HCT116 (cell line): ENCODE measurements around the gene RGPD8. TPM values are rescaled to one million over a fixed set of nuclear protein-coding genes. Genes with fewer than 3 reads are reported as not detected.

Source experiments
- ATAC-seq: fragments of 200-7000 bp; cut with Tn5 transposase; 2 replicates; pipeline ENCODE4 v1.9.1; 2020; ENCODE audit warnings: mild to moderate bottlenecking, moderate library complexity
- BruUV-seq: library from RNA; stranded (reverse); fragments of 400-500 nt; replicated peaks from 2 replicates; lab custom pipeline; 2021; lab: Mats Ljungman, UMichigan
- CTCF ChIA-PET: fragments of 300-600 bp; sonication (Branson Sonifier 250); formaldehyde crosslinking; loops from one replicate; lab custom pipeline; 2021; ENCODE audit warnings: antibody characterized with exemption; lab: Charles Lee
- POLR2A ChIA-PET: fragments of 300-600, 350-600 bp; sonication (Branson Sonifier 250); formaldehyde crosslinking; loops from one replicate; lab custom pipeline; 2021; ENCODE audit warnings: antibody characterized with exemption; lab: Charles Lee
- RAD21 ChIA-PET, 2 experiments: fragments of 300-600 bp; sonication (Branson Sonifier 250); formaldehyde crosslinking; loops; one replicate each; lab custom pipeline; 2023; ENCODE audit warnings: low total read pairs in 2 of 2; ENCODE audit not compliant: uncharacterized antibody in 2 of 2, unreplicated experiment in 2 of 2, low non-redundant PET in 1 of 2; lab: Charles Lee
- DNase-seq: peaks from one replicate; pipeline ENCODE4 v3.0.0-alpha.2; 2010; ENCODE audit warnings: low read depth, low spot score
- H2AFZ ChIP-seq: fragments of 200-600 bp; shearing (Covaris generic), sonication (generic); 2 replicates; pipeline ENCODE4 v1.6.1; 2017; ENCODE audit warnings: low read depth, mixed run types, mixed read lengths, antibody characterized with exemption, low read length; ENCODE audit not compliant: poor library complexity, severe bottlenecking
- H3K27ac ChIP-seq: 2 replicates; pipeline ENCODE4 v1.5.1; 2012; ENCODE audit warnings: low read depth, low read length
- H3K27me3 ChIP-seq: fragments of 200-600 bp; sonication (generic); 2 replicates; pipeline ENCODE4 v1.6.1; 2016; ENCODE audit warnings: mixed run types, low read length, mixed read lengths; ENCODE audit not compliant: insufficient read depth
- H3K36me3 ChIP-seq, 2 experiments: fragments of 200-500 bp in 1 of 2; fragments of 200-600 bp in 1 of 2; sonication (Bioruptor generic) in 1 of 2; sonication (generic) in 1 of 2; 2 replicates each; pipeline versions ENCODE4 v1.5.1 to v1.6.1; 2014 to 2016; ENCODE audit warnings: low read length in 2 of 2, inconsistent platforms in 1 of 2, mixed read lengths in 1 of 2, mixed run types in 1 of 2; ENCODE audit not compliant: insufficient read depth in 2 of 2, control insufficient read depth in 1 of 2
- H3K4me1 ChIP-seq, 2 experiments: fragments of 200-600 bp in 1 of 2; sonication (generic) in 1 of 2; 2 replicates each; pipeline versions ENCODE4 v1.5.1 to v1.6.1; 2012 to 2017; ENCODE audit warnings: low read length in 2 of 2, inconsistent platforms in 1 of 2, mild to moderate bottlenecking in 1 of 2, mixed read lengths in 1 of 2, mixed run types in 1 of 2, moderate library complexity in 1 of 2; ENCODE audit not compliant: insufficient read depth in 2 of 2, control insufficient read depth in 1 of 2
- H3K4me2 ChIP-seq: fragments of 200-600 bp; sonication (generic); 2 replicates; pipeline ENCODE4 v1.6.1; 2017; ENCODE audit warnings: mixed run types, low read length, mixed read lengths
- H3K4me3 ChIP-seq, 2 experiments: fragments of 200-600 bp in 1 of 2; sonication (generic) in 1 of 2; replicated peaks in 1 of 2; 2 replicates each; pipeline ENCODE4 v1.5.1; 2011 to 2016; ENCODE audit warnings: low read length in 2 of 2, control low read depth in 1 of 2, low read depth in 1 of 2, mild to moderate bottlenecking in 1 of 2, mixed read lengths in 1 of 2, mixed run types in 1 of 2
- H3K79me2 ChIP-seq: fragments of 200-600 bp; sonication (generic); 2 replicates; pipeline ENCODE4 v1.6.1; 2017; ENCODE audit warnings: mild to moderate bottlenecking, mixed run types, low read length, moderate library complexity, mixed read lengths; ENCODE audit not compliant: insufficient read depth
- H3K9ac ChIP-seq: fragments of 200-600 bp; sonication (generic); 2 replicates; pipeline ENCODE4 v1.6.1; 2016; ENCODE audit warnings: low read length, mixed read lengths
- H3K9me2 ChIP-seq: fragments of 200-600 bp; sonication (generic), shearing (Covaris generic); 2 replicates; pipeline ENCODE4 v1.6.1; 2017; ENCODE audit warnings: mixed run types, mild to moderate bottlenecking, moderate library complexity; ENCODE audit not compliant: insufficient read depth
- H3K9me3 ChIP-seq, 2 experiments: fragments of 200-500 bp in 1 of 2; fragments of 200-600 bp in 1 of 2; sonication (Bioruptor generic) in 1 of 2; sonication (generic) in 1 of 2; 2 replicates each; pipeline ENCODE4 v1.6.1; 2014 to 2017; ENCODE audit warnings: low read length in 2 of 2, mixed read lengths in 2 of 2, inconsistent platforms in 1 of 2, low read depth in 1 of 2, mild to moderate bottlenecking in 1 of 2, mixed run types in 1 of 2, moderate library complexity in 1 of 2; ENCODE audit not compliant: control insufficient read depth in 1 of 2, insufficient read depth in 1 of 2
- H4K20me1 ChIP-seq: fragments of 200-600 bp; sonication (generic), shearing (Covaris generic); 2 replicates; pipeline ENCODE4 v1.6.1; 2017; ENCODE audit warnings: mixed run types, mild to moderate bottlenecking, moderate library complexity; ENCODE audit not compliant: insufficient read depth
- CBX3 ChIP-seq: IDR thresholded peaks from 2 replicates; pipeline ENCODE4 v1.6.1; 2012; ENCODE audit warnings: low read depth
- CTCF ChIP-seq, 3 experiments: fragments of 200-600 bp in 1 of 3; sonication (generic) in 1 of 3; IDR thresholded peaks in 2 of 3; conservative IDR thresholded peaks in 1 of 3; 2 replicates each; pipeline ENCODE4 v1.5.1; 2012 to 2017; ENCODE audit warnings: low read depth in 2 of 3, low read length in 2 of 3, antibody characterized with exemption in 1 of 3, borderline replicate concordance in 1 of 3, control low read depth in 1 of 3, mild to moderate bottlenecking in 1 of 3, mixed read lengths in 1 of 3, mixed run types in 1 of 3, moderate library complexity in 1 of 3; ENCODE audit not compliant: insufficient read depth in 1 of 3
- MAX ChIP-seq: IDR thresholded peaks from 2 replicates; pipeline ENCODE4 v1.6.1; 2012
- POLR2A ChIP-seq: IDR thresholded peaks from 2 replicates; pipeline ENCODE4 v1.7.0; 2011; ENCODE audit warnings: borderline replicate concordance; ENCODE audit not compliant: insufficient read depth, insufficient read length; ENCODE audit errors: extremely low read depth
- RAD21 ChIP-seq: IDR thresholded peaks from 2 replicates; pipeline ENCODE4 v1.6.1; 2012; ENCODE audit warnings: low read depth, mild to moderate bottlenecking
- SIN3A ChIP-seq: IDR thresholded peaks from 2 replicates; pipeline ENCODE4 v1.6.1; 2012; ENCODE audit warnings: low read depth
- intact Hi-C: fragments of 100-400 bp; cut with micrococcal nuclease; formaldehyde crosslinking; loops from 2 replicates; pipeline ENCODE4 v1.10.0; 2022
- total RNA-seq: library from RNA; stranded (reverse); gene quantifications from one replicate; pipeline ENCODE4 v1.2.1, GENCODE V29; 2021; ENCODE audit not compliant: unreplicated experiment

RGPD8 gene
- total RNA-seq, 1 experiment from 2014 or later = 11.0 TPM

- Histone ChIP-seq H3K4me3 (peak overlapping the region; percentile 62), H3K9ac (peak overlapping the region; percentile 65), H2AFZ (peak overlapping the region; percentile 71), H3K9me2 (no peaks in the 10 kb centered on the region)
- POLR2A ChIA-PET = interaction anchor here (1.1 kb wide), 1 partner anchor 426 kb away, joined by 3 read pairs; no protein-coding TSS in a partner anchor
- TF ChIP-seq RAD21 (peak; percentile 84), CTCF (IDR thresholded peaks at IDR 0.05 in 2 of 3, conservative IDR thresholded peaks at IDR 0.05 in 1 of 3; ENCODE audit: borderline replicate concordance in 1 of 3, insufficient read depth in 1 of 3, low read depth in 2 of 3, low read length in 2 of 3) (peak; percentile 72 to 87 (median 79)), SIN3A (no peak), CBX3 (peak; percentile 50; the same call in 1 of the 2 replicates), POLR2A (peak; percentile 6), MAX (peak; percentile 76; the same call in 1 of the 2 replicates)
- TF ChIP-seq, all 23 proteins: peak for 5
- peak; percentile 81 for ATAC-seq
- H3K36me3 ChIP-seq = peaks cover 0 to 1% of the 10 kb centered on the region in 2 experiments; a peak in 1 of 4 replicates
- ChIA-PET CTCF (interaction anchor here (0.5 to 2.6 kb wide), 4 partner anchors 12 to 246 kb away, joined by 3 to 8 read pairs (median 3); no protein-coding TSS in a partner anchor), RAD21 (interaction anchor here in 1 of 2 experiments (0.6 kb wide), 1 partner anchor 65 kb away, joined by 3 read pairs; no protein-coding TSS in a partner anchor)
- peak overlapping the region; percentile 87 for H3K27ac ChIP-seq
- no peaks in the 10 kb centered on the region for H4K20me1 ChIP-seq
- DNase-seq = peak; percentile 67
- no peaks in the 10 kb centered on the region for H3K27me3 ChIP-seq
- H3K4me2 ChIP-seq = peak overlapping the region; percentile 92
- peaks cover 36% of the 10 kb centered on the region for H3K79me2 ChIP-seq
- BruUV-seq = no TSS peak
- intact Hi-C loops = loop anchor here (2.0 to 5.0 kb wide), 4 partner anchors 61 to 246 kb away; partner anchors contain the start of genes POLR1B and ZC3H8
- peaks cover 15 to 24% of the 10 kb centered on the region in 2 experiments; a peak in 3 of 4 replicates for H3K4me1 ChIP-seq
- H3K9me3 ChIP-seq = no peaks in the 10 kb centered on the region
Observed at GRCh38 chr2:112481050-112481527, 47.6 kb upstream of the RGPD8 start.
